H9 (cell line): Measurements from ENCODE around the gene MAD1L1. TPM values are rescaled to one million over a fixed set of nuclear protein-coding genes. Genes with fewer than 3 reads are reported as not detected.

Experiments
- DNase-seq: peaks from one replicate; pipeline ENCODE4 v3.0.0-alpha.2; 2017
- H2AFZ ChIP-seq: one replicate; pipeline ENCODE4 v1.6.1; 2013; ENCODE audit warnings: mild to moderate bottlenecking, low read length, control low read depth, moderate library complexity
- H2AK5ac ChIP-seq: 2 replicates; pipeline ENCODE4 v1.6.1; 2013; ENCODE audit warnings: low read length, control low read depth, mixed read lengths; ENCODE audit not compliant: insufficient read length
- H2BK120ac ChIP-seq: one replicate; pipeline ENCODE4 v1.6.1; 2013; ENCODE audit warnings: low read depth, mild to moderate bottlenecking, low read length, control low read depth, inconsistent platforms; ENCODE audit not compliant: poor library complexity, severe bottlenecking
- H2BK12ac ChIP-seq: 2 replicates; pipeline ENCODE4 v1.6.1; 2013; ENCODE audit warnings: low read length, control low read depth, mixed read lengths, low read depth; ENCODE audit not compliant: insufficient read length
- H2BK15ac ChIP-seq: 2 replicates; pipeline ENCODE4 v1.6.1; 2013; ENCODE audit warnings: low read depth, low read length, control low read depth
- H2BK20ac ChIP-seq: one replicate; pipeline ENCODE4 v1.6.1; 2013; ENCODE audit warnings: low read depth, mild to moderate bottlenecking, low read length, control low read depth, inconsistent platforms; ENCODE audit not compliant: poor library complexity, severe bottlenecking
- H2BK5ac ChIP-seq: 2 replicates; pipeline ENCODE4 v1.6.1; 2013; ENCODE audit warnings: low read length, control low read depth, mixed read lengths; ENCODE audit not compliant: insufficient read length
- H3K14ac ChIP-seq: 2 replicates; pipeline ENCODE4 v1.6.1; 2013; ENCODE audit warnings: low read length, control low read depth; ENCODE audit not compliant: insufficient read depth
- H3K18ac ChIP-seq: 2 replicates; pipeline ENCODE4 v1.6.1; 2013; ENCODE audit warnings: low read depth, mild to moderate bottlenecking, mixed read lengths, low read length, control low read depth; ENCODE audit not compliant: insufficient read length
- H3K23ac ChIP-seq: 2 replicates; pipeline ENCODE4 v1.6.1; 2013; ENCODE audit warnings: low read length, control low read depth, mixed read lengths, low read depth; ENCODE audit not compliant: insufficient read length
- H3K23me2 ChIP-seq: 2 replicates; pipeline ENCODE4 v1.6.1; 2013; ENCODE audit warnings: low read depth, mild to moderate bottlenecking, mixed read lengths, low read length, control low read depth; ENCODE audit not compliant: insufficient read length, poor library complexity, severe bottlenecking
- H3K27ac ChIP-seq: 2 replicates; pipeline ENCODE4 v1.5.1; 2013; ENCODE audit warnings: low read length, control low read depth, mixed read lengths, low read depth; ENCODE audit not compliant: insufficient read length
- H3K27me3 ChIP-seq: 2 replicates; pipeline ENCODE4 v1.6.1; 2013; ENCODE audit warnings: low read length, control low read depth, inconsistent platforms; ENCODE audit not compliant: insufficient read depth
- H3K4ac ChIP-seq: 2 replicates; pipeline ENCODE4 v1.6.1; 2013; ENCODE audit warnings: low read depth, mild to moderate bottlenecking, control low read depth, inconsistent platforms, low read length, moderate library complexity
- H3K4me1 ChIP-seq: 2 replicates; pipeline ENCODE4 v1.6.1; 2013; ENCODE audit warnings: low read length, control low read depth, inconsistent platforms; ENCODE audit not compliant: insufficient read depth
- H3K4me2 ChIP-seq: 2 replicates; pipeline ENCODE4 v1.6.1; 2013; ENCODE audit warnings: low read length, control low read depth, mixed read lengths; ENCODE audit not compliant: insufficient read length, insufficient read depth
- H3K56ac ChIP-seq: 2 replicates; pipeline ENCODE4 v1.6.1; 2013; ENCODE audit warnings: low read depth, mild to moderate bottlenecking, mixed read lengths, low read length, control low read depth; ENCODE audit not compliant: insufficient read length
- H3K79me1 ChIP-seq: 2 replicates; pipeline ENCODE4 v1.6.1; 2013; ENCODE audit warnings: low read depth, mild to moderate bottlenecking, moderate library complexity, low read length, control low read depth, inconsistent platforms; ENCODE audit not compliant: insufficient read depth, poor library complexity, severe bottlenecking
- H3K79me2 ChIP-seq: 2 replicates; pipeline ENCODE4 v1.6.1; 2013; ENCODE audit warnings: low read length, control low read depth, inconsistent platforms; ENCODE audit not compliant: insufficient read depth
- H3K9ac ChIP-seq: 2 replicates; pipeline ENCODE4 v1.6.1; 2013; ENCODE audit warnings: low read length, control low read depth, mixed read lengths; ENCODE audit not compliant: insufficient read length; ENCODE audit errors: extremely low read depth
- H3K9me3 ChIP-seq: one replicate; pipeline ENCODE4 v1.6.1; 2013; ENCODE audit warnings: low read depth, low read length, inconsistent platforms; ENCODE audit not compliant: control insufficient read depth
- H3T11ph ChIP-seq: one replicate; pipeline ENCODE4 v1.6.1; 2013; ENCODE audit warnings: mild to moderate bottlenecking, low read length, control low read depth, inconsistent platforms
- H4K20me1 ChIP-seq: one replicate; pipeline ENCODE4 v1.6.1; 2013; ENCODE audit not compliant: control insufficient read depth, insufficient read length, insufficient read depth
- H4K5ac ChIP-seq: 2 replicates; pipeline ENCODE4 v1.6.1; 2013; ENCODE audit warnings: low read depth, mild to moderate bottlenecking, mixed read lengths, low read length, control low read depth; ENCODE audit not compliant: insufficient read length
- H4K8ac ChIP-seq: replicated peaks from 2 replicates; pipeline ENCODE4 v1.6.1; 2013; ENCODE audit warnings: low read length, control low read depth, mixed read lengths, low read depth; ENCODE audit not compliant: insufficient read length
- H4K91ac ChIP-seq: 2 replicates; pipeline ENCODE4 v1.6.1; 2013; ENCODE audit warnings: low read depth, mild to moderate bottlenecking, moderate library complexity, mixed read lengths, low read length, control low read depth; ENCODE audit not compliant: insufficient read length
- H3K27ac Mint-ChIP-seq, 3 experiments: 2 replicates in 2 of 3; 3 replicates in 1 of 3; pipeline ENCODE4 v1.8.0; 2020 to 2021; ENCODE audit warnings: mixed read lengths in 3 of 3, mild to moderate bottlenecking in 1 of 3, moderate library complexity in 1 of 3
- H3K27me3 Mint-ChIP-seq: 2 replicates; pipeline ENCODE4 v1.8.0; 2021; ENCODE audit warnings: low read depth, mild to moderate bottlenecking, moderate library complexity, mixed read lengths
- H3K36me3 Mint-ChIP-seq, 3 experiments: 2 replicates in 2 of 3; 3 replicates in 1 of 3; pipeline ENCODE4 v1.8.0; 2020 to 2021; ENCODE audit warnings: low read depth in 3 of 3, mixed read lengths in 3 of 3; ENCODE audit not compliant: insufficient read depth in 1 of 3
- H3K4me1 Mint-ChIP-seq, 2 experiments: 2 replicates each; pipeline ENCODE4 v1.8.0; 2020; ENCODE audit warnings: mixed read lengths in 2 of 2
- H3K4me3 Mint-ChIP-seq, 2 experiments: 2 replicates in 1 of 2; 3 replicates in 1 of 2; pipeline ENCODE4 v1.8.0; 2020 to 2021; ENCODE audit warnings: mild to moderate bottlenecking in 2 of 2, mixed read lengths in 2 of 2, moderate library complexity in 1 of 2
- H3K9me3 Mint-ChIP-seq, 2 experiments: 2 replicates in 1 of 2; 3 replicates in 1 of 2; pipeline ENCODE4 v1.8.0; 2020; ENCODE audit warnings: mild to moderate bottlenecking in 2 of 2, mixed read lengths in 2 of 2, moderate library complexity in 1 of 2
- CTCF ChIP-seq: fragments of 200-600 bp; sonication (generic); conservative IDR thresholded peaks from 3 replicates; pipeline ENCODE4 v1.8.0; 2021; ENCODE audit warnings: antibody characterized with exemption, mild to moderate bottlenecking
- WGBS: extraction: QIAGEN DNeasy Blood & Tissue Kit; methylation state at CpG from one replicate; pipeline ENCODE4 v1.1.7; 2013; ENCODE audit warnings: missing lambda C conversion rate, low lambda C conversion rate, mixed read lengths; ENCODE audit not compliant: insufficient read length; ENCODE audit errors: extremely low coverage; 5-methylcytosine and 5-hydroxymethylcytosine counted together
- total RNA-seq: library from RNA; stranded (reverse); gene quantifications from 2 replicates; pipeline ENCODE4 v1.2.1, GENCODE V29; 2021

Gene MAD1L1
- total RNA-seq, 1 experiment from 2014 or later = 39.0 TPM

- H3K18ac ChIP-seq = no peak overlapping the region
- H4K5ac ChIP-seq = no peak overlapping the region
- no peak overlapping the region for H3T11ph ChIP-seq
- H2BK12ac ChIP-seq = no peak overlapping the region
- H3K79me1 ChIP-seq = no peaks in the 10 kb centered on the region
- H2BK20ac ChIP-seq = no peak overlapping the region
- no peaks in the 10 kb centered on the region for H3K23me2 ChIP-seq
- H4K8ac ChIP-seq = no peak overlapping the region
- Mint-ChIP-seq H3K36me3 (peaks cover 16 to 36% (median 35%) of the 10 kb centered on the region in 3 experiments; a peak in 6 of 7 replicates), H3K9me3 (no peaks in the 10 kb centered on the region), H3K27ac (peak overlapping the region in 1 of 3 experiments; percentile 44; a peak in 1 of 7 replicates), H3K27me3 (no peaks in the 10 kb centered on the region), H3K4me1 (no peaks in the 10 kb centered on the region), H3K4me3 (no peak overlapping the region)
- H2BK120ac ChIP-seq = no peak overlapping the region
- H3K9ac ChIP-seq = no peak overlapping the region
- H2BK5ac ChIP-seq = no peak overlapping the region
- H3K56ac ChIP-seq = no peak overlapping the region
- H2BK15ac ChIP-seq = no peak overlapping the region
- H3K9me3 ChIP-seq = no peaks in the 10 kb centered on the region
- H2AFZ ChIP-seq = no peak overlapping the region
- H3K4me2 ChIP-seq = no peak overlapping the region
- no peak overlapping the region for H3K14ac ChIP-seq
- H3K27ac ChIP-seq = no peak overlapping the region
- no peak overlapping the region for H4K91ac ChIP-seq
- DNase-seq = no peak
- H2AK5ac ChIP-seq = no peak overlapping the region
- H3K4ac ChIP-seq = no peak overlapping the region
- no peak overlapping the region for H3K23ac ChIP-seq
- TF ChIP-seq CTCF = no peak
- no peaks in the 10 kb centered on the region for H4K20me1 ChIP-seq
- WGBS = no CpG with 5 or more reads among the region's 15 CpGs
- H3K27me3 ChIP-seq = no peaks in the 10 kb centered on the region
- no peaks in the 10 kb centered on the region for H3K4me1 ChIP-seq
- H3K79me2 ChIP-seq = no peaks in the 10 kb centered on the region
Measured at GRCh38 chr7:2144926-2145325, 87.8 kb downstream of the MAD1L1 start.
